Fibroblast of pulmonary artery (primary cell): Measurements from ENCODE around the gene KCNQ2.

Source experiments
- DNase-seq: peaks from one replicate; pipeline ENCODE4 v3.0.0-alpha.2; 2010; ENCODE audit warnings: low read depth
- H3K4me3 ChIP-seq: replicated peaks from 2 replicates; pipeline ENCODE4 v1.5.1; 2011; ENCODE audit warnings: low read depth, mild to moderate bottlenecking, control low read depth, low read length, moderate library complexity
- CTCF ChIP-seq: IDR thresholded peaks from 2 replicates; pipeline ENCODE4 v1.5.1; 2011; ENCODE audit warnings: mild to moderate bottlenecking, control low read depth, low read length, inconsistent platforms; ENCODE audit errors: missing control alignments

Gene KCNQ2

DNA sequence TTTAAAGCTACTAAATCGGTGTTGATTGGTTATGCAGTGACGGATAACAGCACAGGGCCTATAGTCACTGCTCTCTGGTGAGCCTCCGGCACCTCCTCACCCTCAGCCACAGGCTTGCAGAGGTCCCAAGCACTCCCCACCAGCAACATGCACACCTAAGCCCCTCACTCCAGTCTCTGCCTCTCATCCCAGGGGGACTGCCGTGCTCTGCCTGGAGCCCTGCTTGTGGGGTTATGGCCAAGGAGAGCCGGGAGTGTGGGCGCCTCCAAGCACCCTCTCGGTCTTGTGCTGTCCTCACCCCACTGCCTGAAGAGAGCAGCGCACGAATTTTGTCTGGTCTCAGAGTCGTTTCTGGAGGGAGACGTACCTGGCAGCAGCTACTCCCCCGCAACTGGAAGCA lies 33.3 kb upstream of the KCNQ2 start:
- no peak overlapping the region for H3K4me3 ChIP-seq
- no peak for DNase-seq
- no peak for TF ChIP-seq CTCF

DNA sequence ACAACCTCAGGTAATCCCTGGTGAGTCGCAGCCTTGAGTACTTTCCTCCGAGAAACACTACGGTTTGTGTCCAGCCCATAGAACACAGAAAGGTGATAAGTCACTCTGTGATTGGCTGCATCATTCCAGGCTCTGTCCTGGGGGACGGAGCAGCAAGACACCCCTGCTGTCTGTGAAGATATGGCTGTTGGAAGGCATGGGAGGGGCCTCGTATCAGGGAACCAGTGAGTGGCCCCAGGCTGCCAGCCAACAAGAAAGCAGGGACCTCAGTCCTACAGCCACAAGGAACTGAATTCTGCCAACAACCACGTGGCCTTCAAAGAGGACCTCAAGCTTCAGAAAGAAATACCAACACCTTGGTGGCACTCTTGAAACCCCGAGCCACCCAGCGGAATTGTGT lies 32.8 kb upstream of the KCNQ2 start:
- H3K4me3 ChIP-seq = no peak overlapping the region
- TF ChIP-seq CTCF = no peak
- DNase-seq = no peak

GRCh38 chr20:63504642-63505041 lies 32.2 kb upstream of the KCNQ2 start:
- no peak for TF ChIP-seq CTCF
- H3K4me3 ChIP-seq = no peak overlapping the region
- DNase-seq = no peak

DNA sequence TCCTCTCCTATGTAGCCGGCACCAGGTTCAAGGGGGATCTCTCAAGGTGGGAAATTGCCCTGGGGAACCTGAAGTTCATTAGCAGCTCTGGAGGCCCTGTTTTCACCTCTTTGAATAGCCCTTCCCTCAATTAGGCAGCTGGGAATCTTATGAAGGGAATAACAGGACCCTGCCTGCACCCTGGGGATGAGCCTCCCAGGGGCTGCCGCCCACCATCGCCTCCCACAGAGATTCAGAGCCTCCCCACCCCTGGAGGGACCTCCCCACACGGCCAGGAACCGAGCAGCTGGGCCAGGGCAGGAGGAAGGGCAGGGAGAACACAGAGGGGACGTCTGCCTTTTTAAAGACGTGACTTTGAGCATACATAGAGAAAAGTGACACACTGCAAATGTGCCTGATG lies 31.1 kb upstream of the KCNQ2 start:
- no peak for TF ChIP-seq CTCF
- H3K4me3 ChIP-seq = no peak overlapping the region
- no peak for DNase-seq

DNA sequence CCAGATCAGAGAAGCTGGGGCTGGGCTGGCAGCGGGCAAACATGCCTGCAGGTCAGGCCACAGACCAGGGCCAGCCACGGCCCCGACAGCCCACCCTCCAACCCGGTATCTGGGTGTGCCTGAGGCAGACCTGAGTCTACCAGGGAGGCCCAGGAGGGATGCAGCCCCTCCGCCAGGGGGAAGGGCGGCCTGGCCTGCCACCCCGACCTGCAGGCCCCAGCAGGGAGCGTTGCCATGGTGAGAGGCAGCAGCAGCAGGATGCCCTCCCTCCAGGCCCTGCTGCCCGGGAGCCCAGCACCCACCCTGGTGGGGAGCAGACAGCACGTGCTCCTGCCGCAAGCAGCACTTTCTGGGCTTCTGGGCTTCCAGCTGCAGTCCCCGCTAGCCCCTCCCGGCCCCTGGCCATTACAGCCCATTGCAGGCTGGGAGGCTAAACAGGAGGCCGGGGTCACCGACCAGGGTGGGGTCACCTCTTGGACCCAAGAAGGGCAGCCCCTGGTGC lies 30.3 kb upstream of the KCNQ2 start:
- no peak for TF ChIP-seq CTCF
- no peak overlapping the region for H3K4me3 ChIP-seq
- DNase-seq = no peak

GRCh38 chr20:63501818-63502670 lies 29.6 kb upstream of the KCNQ2 start:
- DNase-seq = no peak
- TF ChIP-seq CTCF = no peak
- H3K4me3 ChIP-seq = no peak overlapping the region
